OCI-LY1 (cell line): ENCODE measurements around the gene TBX18.

ENCODE experiments used
- H2AFZ ChIP-seq: fragments of 200-600 bp; sonication (generic), shearing (Covaris generic); 2 replicates; pipeline ENCODE4 v1.6.0; 2014; ENCODE audit warnings: antibody characterized with exemption, mild to moderate bottlenecking, low read length
- H3F3A ChIP-seq: fragments of 200-600 bp; sonication (generic), shearing (Covaris generic); 2 replicates; pipeline ENCODE4 v1.6.0; 2014; ENCODE audit warnings: mild to moderate bottlenecking, antibody characterized with exemption, low read length, moderate library complexity; ENCODE audit not compliant: insufficient read depth
- H3K27ac ChIP-seq: fragments of 200-600 bp; sonication (generic); 2 replicates; pipeline ENCODE4 v1.5.1; 2014; ENCODE audit warnings: low read length, mixed run types, mild to moderate bottlenecking, low read depth; ENCODE audit not compliant: poor library complexity, severe bottlenecking
- H3K27me3 ChIP-seq: fragments of 200-600 bp; sonication (generic); 2 replicates; pipeline ENCODE4 v1.6.0; 2014; ENCODE audit warnings: antibody characterized with exemption, mild to moderate bottlenecking, low read length, moderate library complexity; ENCODE audit not compliant: insufficient read depth
- H3K36me3 ChIP-seq: fragments of 200-600 bp; sonication (generic); 2 replicates; pipeline ENCODE4 v1.6.1; 2014; ENCODE audit warnings: mild to moderate bottlenecking, antibody characterized with exemption, low read length, moderate library complexity, mixed read lengths; ENCODE audit not compliant: insufficient read depth
- H3K4me1 ChIP-seq: fragments of 200-600 bp; sonication (generic); 2 replicates; pipeline ENCODE4 v1.5.1; 2014; ENCODE audit warnings: mild to moderate bottlenecking, low read length, moderate library complexity; ENCODE audit not compliant: insufficient read depth, severe bottlenecking
- H3K4me2 ChIP-seq: fragments of 200-600 bp; sonication (generic), shearing (Covaris generic); 2 replicates; pipeline ENCODE4 v1.6.1; 2014; ENCODE audit warnings: low read length
- H3K4me3 ChIP-seq: fragments of 200-600 bp; sonication (generic); 2 replicates; pipeline ENCODE4 v1.5.1; 2014; ENCODE audit warnings: low read length, low read depth, mild to moderate bottlenecking, mixed read lengths; ENCODE audit not compliant: poor library complexity, severe bottlenecking
- H3K79me2 ChIP-seq: fragments of 200-600 bp; shearing (Covaris generic); 2 replicates; pipeline ENCODE4 v1.6.1; 2016; ENCODE audit warnings: mixed run types, low read length, mixed read lengths; ENCODE audit not compliant: insufficient read depth
- H3K9ac ChIP-seq: fragments of 200-600 bp; sonication (generic), shearing (Covaris generic); 2 replicates; pipeline ENCODE4 v1.6.1; 2014; ENCODE audit warnings: mild to moderate bottlenecking, low read length, mixed read lengths
- H3K9me2 ChIP-seq: fragments of 200-600 bp; sonication (generic), shearing (Covaris generic); 2 replicates; pipeline ENCODE4 v1.6.1; 2014; ENCODE audit warnings: low read depth, mild to moderate bottlenecking, low read length, mixed read lengths
- H3K9me3 ChIP-seq: fragments of 200-600 bp; shearing (Covaris generic); 2 replicates; pipeline ENCODE4 v1.6.1; 2014; ENCODE audit warnings: low read length, mixed read lengths
- H4K20me1 ChIP-seq: fragments of 200-600 bp; sonication (generic), shearing (Covaris generic); 2 replicates; pipeline ENCODE4 v1.6.0; 2016; ENCODE audit warnings: mild to moderate bottlenecking, low read length; ENCODE audit not compliant: insufficient read depth
- EZH2 ChIP-seq: fragments of 200-600 bp; sonication (generic), shearing (Covaris generic); IDR thresholded peaks from 2 replicates; pipeline ENCODE4 v1.8.0; 2017; ENCODE audit warnings: borderline replicate concordance, mixed run types, mild to moderate bottlenecking, antibody characterized with exemption, low read length, moderate library complexity, mixed read lengths
- TF ChIP-seq, protein P1 (sequence below): fragments of 200-600 bp; sonication (generic), shearing (Covaris generic); IDR thresholded peaks from 2 replicates; pipeline ENCODE4 v1.5.1; 2017; ENCODE audit warnings: mild to moderate bottlenecking, antibody characterized with exemption, low read length, moderate library complexity, mixed read lengths

TBX18 gene

GRCh38 chr6:84777888-84778287, 13.5 kb upstream of the TBX18 start:
- Histone ChIP-seq H2AFZ (no peak overlapping the region), H4K20me1 (no peaks in the 10 kb centered on the region), H3K79me2 (no peaks in the 10 kb centered on the region), H3K36me3 (no peaks in the 10 kb centered on the region), H3K4me2 (no peak overlapping the region), H3K9me3 (no peaks in the 10 kb centered on the region), H3K4me3 (no peak overlapping the region), H3K9me2 (no peaks in the 10 kb centered on the region), H3K4me1 (no peaks in the 10 kb centered on the region), H3K9ac (no peak overlapping the region), H3K27ac (no peak overlapping the region), H3K27me3 (no peaks in the 10 kb centered on the region), H3F3A (no peaks in the 10 kb centered on the region)
- TF ChIP-seq, protein P1, sequence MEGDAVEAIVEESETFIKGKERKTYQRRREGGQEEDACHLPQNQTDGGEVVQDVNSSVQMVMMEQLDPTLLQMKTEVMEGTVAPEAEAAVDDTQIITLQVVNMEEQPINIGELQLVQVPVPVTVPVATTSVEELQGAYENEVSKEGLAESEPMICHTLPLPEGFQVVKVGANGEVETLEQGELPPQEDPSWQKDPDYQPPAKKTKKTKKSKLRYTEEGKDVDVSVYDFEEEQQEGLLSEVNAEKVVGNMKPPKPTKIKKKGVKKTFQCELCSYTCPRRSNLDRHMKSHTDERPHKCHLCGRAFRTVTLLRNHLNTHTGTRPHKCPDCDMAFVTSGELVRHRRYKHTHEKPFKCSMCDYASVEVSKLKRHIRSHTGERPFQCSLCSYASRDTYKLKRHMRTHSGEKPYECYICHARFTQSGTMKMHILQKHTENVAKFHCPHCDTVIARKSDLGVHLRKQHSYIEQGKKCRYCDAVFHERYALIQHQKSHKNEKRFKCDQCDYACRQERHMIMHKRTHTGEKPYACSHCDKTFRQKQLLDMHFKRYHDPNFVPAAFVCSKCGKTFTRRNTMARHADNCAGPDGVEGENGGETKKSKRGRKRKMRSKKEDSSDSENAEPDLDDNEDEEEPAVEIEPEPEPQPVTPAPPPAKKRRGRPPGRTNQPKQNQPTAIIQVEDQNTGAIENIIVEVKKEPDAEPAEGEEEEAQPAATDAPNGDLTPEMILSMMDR: no peak
- TF ChIP-seq EZH2: no peak

DNA sequence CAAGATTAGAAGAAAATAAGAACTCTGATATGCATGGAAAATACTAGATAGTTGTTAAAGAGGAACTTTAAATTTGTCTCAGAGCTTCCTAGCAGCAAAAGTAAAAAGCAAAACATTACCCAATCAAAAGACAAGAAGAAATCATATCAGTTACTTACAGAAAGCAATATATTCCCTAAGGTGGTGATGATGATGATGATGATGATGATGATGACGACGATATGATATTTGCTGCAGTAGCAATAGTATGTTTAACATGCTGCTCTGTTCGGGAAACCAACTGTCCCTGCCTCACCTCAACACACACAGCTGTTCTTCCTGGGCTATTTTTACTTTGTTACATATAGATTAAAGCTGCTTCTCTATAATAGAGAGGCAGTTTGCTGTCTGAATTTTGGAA, 12.0 kb upstream of the TBX18 start:
- H3K4me1 ChIP-seq: no peaks in the 10 kb centered on the region
- H3K9me3 ChIP-seq: no peaks in the 10 kb centered on the region
- no peaks in the 10 kb centered on the region for H3K36me3 ChIP-seq
- no peak overlapping the region for H2AFZ ChIP-seq
- H4K20me1 ChIP-seq: no peaks in the 10 kb centered on the region
- TF ChIP-seq, protein P1: no peak
- H3K9ac ChIP-seq: no peak overlapping the region
- H3K9me2 ChIP-seq: no peaks in the 10 kb centered on the region
- H3K27ac ChIP-seq: no peak overlapping the region
- H3F3A ChIP-seq: no peaks in the 10 kb centered on the region
- no peaks in the 10 kb centered on the region for H3K27me3 ChIP-seq
- no peak overlapping the region for H3K4me2 ChIP-seq
- H3K4me3 ChIP-seq: no peak overlapping the region
- H3K79me2 ChIP-seq: no peaks in the 10 kb centered on the region

GRCh38 chr6:84775751-84776150, 11.4 kb upstream of the TBX18 start:
- no peaks in the 10 kb centered on the region for H3K9me2 ChIP-seq
- no peak overlapping the region for H2AFZ ChIP-seq
- H3K4me2 ChIP-seq: no peak overlapping the region
- no peaks in the 10 kb centered on the region for H3K9me3 ChIP-seq
- H3K4me3 ChIP-seq: no peak overlapping the region
- no peaks in the 10 kb centered on the region for H3K36me3 ChIP-seq
- no peak overlapping the region for H3K27ac ChIP-seq
- H3K4me1 ChIP-seq: no peaks in the 10 kb centered on the region
- H3K9ac ChIP-seq: no peak overlapping the region
- no peaks in the 10 kb centered on the region for H3F3A ChIP-seq
- no peaks in the 10 kb centered on the region for H3K79me2 ChIP-seq
- TF ChIP-seq, protein P1: no peak
- no peak for TF ChIP-seq EZH2
- no peaks in the 10 kb centered on the region for H3K27me3 ChIP-seq
- H4K20me1 ChIP-seq: no peaks in the 10 kb centered on the region
